ENCODE results near the gene SPARCL1. TPM values are rescaled to one million over a fixed set of nuclear protein-coding genes. Genes with fewer than 3 reads are reported as not detected.

Gene SPARCL1
- total RNA-seq, 2 experiments from 2014 or later = not detected

DNA sequence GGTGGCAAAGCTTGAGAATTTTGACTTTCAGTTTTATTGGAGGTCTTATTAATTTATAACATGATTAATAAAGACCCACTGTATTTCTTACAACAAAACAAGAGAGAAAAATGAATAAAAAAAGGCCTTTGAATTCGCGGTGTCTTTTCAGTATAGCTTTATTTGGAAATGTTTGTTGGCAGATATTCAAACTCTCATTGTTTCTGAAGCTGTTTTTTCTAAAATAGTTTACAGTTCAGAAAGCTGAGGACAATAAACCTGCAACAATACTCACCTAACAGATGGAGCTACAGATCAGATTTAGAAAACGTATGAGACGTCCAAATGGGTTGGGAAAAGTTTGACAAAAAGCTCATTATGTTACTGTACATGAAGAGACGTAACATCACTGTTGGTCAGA is 2.4 kb upstream of the SPARCL1 start:
- no peak for DNase-seq
- CTCF ChIA-PET = no interaction called here

DNA sequence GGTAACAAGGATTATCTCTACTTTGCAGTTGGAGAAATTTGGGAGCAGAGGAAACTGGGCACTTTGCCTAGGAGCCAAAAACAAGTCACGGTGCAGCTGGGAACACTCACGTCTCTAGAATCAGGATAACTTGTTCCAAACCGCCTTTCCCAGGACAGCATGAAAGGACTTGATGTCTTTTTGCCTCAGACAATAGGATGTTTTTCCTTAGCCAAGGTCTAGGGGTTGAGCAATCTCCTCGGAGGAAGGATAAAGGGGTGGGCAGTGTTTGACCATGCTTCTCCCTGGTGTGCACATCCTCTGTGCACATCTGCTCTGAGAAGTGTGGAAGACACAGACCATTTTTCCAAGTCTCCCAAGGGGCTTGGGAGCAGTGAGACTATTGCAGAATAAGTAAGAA is 1.7 kb upstream of the SPARCL1 start:
- CTCF ChIA-PET = no interaction called here
- POLR2A ChIA-PET = no interaction called here

More for the DNA sequence above, 2.4 kb upstream of the SPARCL1 start:
- Mint-ChIP-seq H3K9me3 (no peaks in the 10 kb centered on the region), H3K4me3 (no peak overlapping the region), H3K27me3 (peaks cover 8% of the 10 kb centered on the region), H3K36me3 (ENCODE audit: low read depth) (no peaks in the 10 kb centered on the region), H3K4me1 (no peaks in the 10 kb centered on the region), H3K27ac (no peak overlapping the region)
- POLR2A ChIA-PET = no interaction called here

DNA sequence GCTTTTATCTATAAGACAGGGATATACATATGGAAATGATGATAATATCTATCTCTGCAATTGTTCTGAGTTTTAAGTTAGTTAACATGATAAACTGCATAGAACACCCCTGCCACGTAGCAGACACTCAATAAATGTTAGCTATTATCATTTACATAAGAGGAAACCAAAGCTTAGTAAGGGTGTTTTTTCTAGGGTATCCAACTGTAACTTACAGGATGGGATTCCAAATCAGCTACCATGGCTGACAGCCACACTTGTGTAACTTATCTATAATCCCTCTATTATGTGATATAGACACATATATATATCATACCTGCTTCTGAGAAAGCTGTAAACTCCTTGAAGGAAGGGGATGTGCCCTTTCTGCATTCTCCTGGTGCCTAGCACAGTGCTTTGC is 1.1 kb upstream of the SPARCL1 start:
- DNase-seq = no peak
- Mint-ChIP-seq H3K4me3 (no peak overlapping the region), H3K27ac (no peak overlapping the region), H3K36me3 (ENCODE audit: low read depth) (no peaks in the 10 kb centered on the region), H3K9me3 (peaks cover 3% of the 10 kb centered on the region), H3K27me3 (peaks cover 5% of the 10 kb centered on the region), H3K4me1 (no peaks in the 10 kb centered on the region)
- CTCF ChIA-PET = interaction anchor here (0.6 kb wide), 2 partner anchors 15 to 175 kb away, joined by 4 to 7 read pairs; no protein-coding TSS in a partner anchor
- POLR2A ChIA-PET = no interaction called here

More for the DNA sequence above, 1.7 kb upstream of the SPARCL1 start:
- no peak overlapping the region for H3K4me3 Mint-ChIP-seq
- H3K27ac Mint-ChIP-seq = no peak overlapping the region
- no peaks in the 10 kb centered on the region for H3K36me3 Mint-ChIP-seq (ENCODE audit: low read depth)
- DNase-seq = no peak
- peaks cover 5% of the 10 kb centered on the region for H3K27me3 Mint-ChIP-seq
- no peaks in the 10 kb centered on the region for H3K4me1 Mint-ChIP-seq
- H3K9me3 Mint-ChIP-seq = peaks cover 3% of the 10 kb centered on the region

- no peak for DNase-seq
- POLR2A ChIA-PET = no interaction called here
- H3K9me3 Mint-ChIP-seq = peaks cover 13% of the 10 kb centered on the region
- CTCF ChIA-PET = no interaction called here
- no peak overlapping the region for H3K4me3 Mint-ChIP-seq
- H3K27me3 Mint-ChIP-seq = peaks cover 2% of the 10 kb centered on the region
- H3K36me3 Mint-ChIP-seq (ENCODE audit: low read depth) = no peaks in the 10 kb centered on the region
- no peak overlapping the region for H3K27ac Mint-ChIP-seq
- no peaks in the 10 kb centered on the region for H3K4me1 Mint-ChIP-seq
These were observed 1.6 kb downstream of the SPARCL1 start for GRCh38 chr4:87527431-87528220.

DNA sequence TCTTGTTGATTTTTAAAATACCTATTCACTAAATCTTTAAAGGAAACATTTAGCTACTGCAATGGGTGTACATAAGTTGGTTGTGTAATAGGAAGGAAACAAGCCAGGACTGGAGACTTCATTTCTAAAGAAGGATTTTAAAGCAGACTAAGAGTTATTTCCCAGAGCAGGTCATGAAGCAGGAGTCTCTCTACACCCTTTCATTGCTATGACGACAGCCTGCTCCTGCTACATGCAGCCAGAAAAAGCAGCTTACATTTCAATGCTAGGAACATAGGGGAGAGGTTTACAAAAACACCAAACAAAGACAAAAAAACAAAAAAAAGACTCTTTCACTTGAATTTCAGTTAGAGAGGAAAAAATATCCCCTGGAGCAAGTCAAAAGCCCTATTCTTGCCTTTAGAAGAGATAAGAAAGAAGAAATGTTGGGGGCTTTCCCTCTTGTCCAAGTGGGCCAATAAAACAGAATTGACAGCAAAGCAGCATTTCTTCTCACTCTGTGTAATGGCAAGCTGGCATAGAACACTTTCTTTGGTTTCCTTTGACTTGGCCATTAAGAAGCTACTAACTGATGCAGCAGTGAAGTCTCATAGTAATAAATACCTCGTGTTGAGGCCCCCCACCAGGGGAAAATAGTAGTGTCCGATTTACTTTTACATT is 3.4 kb downstream of the SPARCL1 start:
- Mint-ChIP-seq H3K9me3 (peaks cover 13% of the 10 kb centered on the region), H3K4me1 (no peaks in the 10 kb centered on the region), H3K36me3 (ENCODE audit: low read depth) (no peaks in the 10 kb centered on the region), H3K27me3 (peaks cover 2% of the 10 kb centered on the region), H3K27ac (no peak overlapping the region), H3K4me3 (no peak overlapping the region)
- DNase-seq = no peak
- POLR2A ChIA-PET = no interaction called here
- CTCF ChIA-PET = interaction anchor here (0.5 kb wide), 1 partner anchor 34 kb away, joined by 3 read pairs; no protein-coding TSS in a partner anchor

- ChIA-PET POLR2A (no interaction called here), CTCF (no interaction called here)
- DNase-seq = no peak
- no peaks in the 10 kb centered on the region for H3K4me1 Mint-ChIP-seq
- peaks cover 13% of the 10 kb centered on the region for H3K9me3 Mint-ChIP-seq
- H3K27me3 Mint-ChIP-seq = peaks cover 2% of the 10 kb centered on the region
- no peaks in the 10 kb centered on the region for H3K36me3 Mint-ChIP-seq (ENCODE audit: low read depth)
- H3K27ac Mint-ChIP-seq = no peak overlapping the region
- no peak overlapping the region for H3K4me3 Mint-ChIP-seq
These were observed 4.7 kb downstream of the SPARCL1 start for GRCh38 chr4:87524456-87524855.

- POLR2A ChIA-PET = no interaction called here
- H3K9me3 Mint-ChIP-seq = peaks cover 13% of the 10 kb centered on the region
- CTCF ChIA-PET = no interaction called here
- DNase-seq = no peak
- no peak overlapping the region for H3K4me3 Mint-ChIP-seq
- peaks cover 2% of the 10 kb centered on the region for H3K27me3 Mint-ChIP-seq
- no peak overlapping the region for H3K27ac Mint-ChIP-seq
- no peaks in the 10 kb centered on the region for H3K36me3 Mint-ChIP-seq (ENCODE audit: low read depth)
- no peaks in the 10 kb centered on the region for H3K4me1 Mint-ChIP-seq
These were observed 5.9 kb downstream of the SPARCL1 start for GRCh38 chr4:87523307-87523706.

- H3K9me3 Mint-ChIP-seq = peaks cover 13% of the 10 kb centered on the region
- peaks cover 3% of the 10 kb centered on the region for H3K27me3 Mint-ChIP-seq
- H3K4me3 Mint-ChIP-seq = no peak overlapping the region
- ChIA-PET CTCF (no interaction called here), POLR2A (no interaction called here)
- no peak for DNase-seq
- H3K4me1 Mint-ChIP-seq = no peaks in the 10 kb centered on the region
- no peaks in the 10 kb centered on the region for H3K36me3 Mint-ChIP-seq (ENCODE audit: low read depth)
- H3K27ac Mint-ChIP-seq = no peak overlapping the region
These were observed 7.3 kb downstream of the SPARCL1 start for GRCh38 chr4:87521757-87522374.

GRCh38 chr4:87521319-87521718 is 7.9 kb downstream of the SPARCL1 start:
- Mint-ChIP-seq H3K4me3 (no peak overlapping the region), H3K27ac (no peak overlapping the region), H3K9me3 (peaks cover 11% of the 10 kb centered on the region), H3K36me3 (ENCODE audit: low read depth) (no peaks in the 10 kb centered on the region), H3K4me1 (no peaks in the 10 kb centered on the region), H3K27me3 (peaks cover 6% of the 10 kb centered on the region)
- no peak for DNase-seq
- ChIA-PET CTCF (no interaction called here), POLR2A (no interaction called here)

GRCh38 chr4:87517621-87518020 is 11.6 kb downstream of the SPARCL1 start:
- ChIA-PET CTCF (interaction anchor here (1.1 kb wide), 1 partner anchor 142 kb away, joined by 3 read pairs; no protein-coding TSS in a partner anchor), POLR2A (no interaction called here)
- Mint-ChIP-seq H3K27ac (no peak overlapping the region), H3K4me1 (no peaks in the 10 kb centered on the region), H3K9me3 (no peaks in the 10 kb centered on the region), H3K27me3 (peaks cover 6% of the 10 kb centered on the region), H3K36me3 (ENCODE audit: low read depth) (no peaks in the 10 kb centered on the region), H3K4me3 (no peak overlapping the region)
- no peak for DNase-seq

DNA sequence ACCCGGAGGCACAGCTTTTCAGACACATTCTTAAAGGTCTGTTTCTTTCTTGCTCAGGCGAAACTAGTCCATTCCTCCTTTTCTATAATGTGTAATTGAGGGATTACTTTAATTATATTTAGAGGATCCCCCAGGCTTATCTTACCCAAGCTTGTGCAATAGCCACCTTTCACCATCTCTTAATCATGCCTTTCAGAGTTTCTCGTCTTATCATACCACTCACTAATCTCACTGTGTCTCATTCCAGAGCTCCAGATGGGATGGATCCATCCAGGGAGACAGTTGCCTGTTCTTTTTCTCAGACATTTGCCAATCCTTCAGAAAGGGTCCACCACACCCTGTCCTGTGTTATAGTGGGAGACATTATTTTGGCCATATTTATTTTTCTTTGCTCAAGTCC is 12.5 kb downstream of the SPARCL1 start:
- Mint-ChIP-seq H3K4me1 (no peaks in the 10 kb centered on the region), H3K27ac (no peak overlapping the region), H3K9me3 (no peaks in the 10 kb centered on the region), H3K27me3 (peaks cover 6% of the 10 kb centered on the region), H3K4me3 (no peak overlapping the region), H3K36me3 (ENCODE audit: low read depth) (no peaks in the 10 kb centered on the region)
- DNase-seq = no peak
- POLR2A ChIA-PET = no interaction called here
- CTCF ChIA-PET = no interaction called here

DNA sequence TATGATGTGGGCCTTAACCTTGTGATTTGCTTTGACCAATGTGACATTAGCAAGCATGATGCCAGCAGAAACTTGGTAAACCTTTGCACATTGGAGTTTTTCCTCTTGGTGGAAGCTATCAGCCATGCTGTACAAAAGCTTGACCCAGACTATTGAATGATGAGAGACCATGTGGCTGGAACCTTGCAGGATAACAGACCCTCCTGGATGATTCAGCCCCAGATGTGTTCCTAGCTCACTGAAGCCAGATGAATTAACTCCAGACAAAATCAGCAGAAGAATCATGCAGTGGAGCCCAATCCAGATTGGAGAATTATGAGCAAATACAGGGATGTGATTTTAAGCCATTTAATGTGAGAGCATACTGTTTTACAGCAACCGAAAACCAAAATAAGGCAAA is 16.8 kb downstream of the SPARCL1 start:
- no peak overlapping the region for H3K4me3 Mint-ChIP-seq
- H3K27ac Mint-ChIP-seq = no peak overlapping the region
- no peaks in the 10 kb centered on the region for H3K4me1 Mint-ChIP-seq
- no peak for DNase-seq
- POLR2A ChIA-PET = no interaction called here
- H3K27me3 Mint-ChIP-seq = peaks cover 3% of the 10 kb centered on the region
- H3K9me3 Mint-ChIP-seq = no peaks in the 10 kb centered on the region
- H3K36me3 Mint-ChIP-seq (ENCODE audit: low read depth) = no peaks in the 10 kb centered on the region
- CTCF ChIA-PET = no interaction called here

- Mint-ChIP-seq H3K4me3 (no peak overlapping the region), H3K36me3 (ENCODE audit: low read depth) (no peaks in the 10 kb centered on the region), H3K4me1 (no peaks in the 10 kb centered on the region), H3K27ac (no peak overlapping the region), H3K27me3 (no peaks in the 10 kb centered on the region), H3K9me3 (no peaks in the 10 kb centered on the region)
- CTCF ChIA-PET = interaction anchor here (0.7 kb wide), 1 partner anchor 512 kb away, joined by 3 read pairs; no protein-coding TSS in a partner anchor
- DNase-seq = no peak
- POLR2A ChIA-PET = no interaction called here
These were observed 17.7 kb downstream of the SPARCL1 start for GRCh38 chr4:87511500-87511899.

All from activated CD4-positive, alpha-beta memory T cell treated with anti-CD3 and anti-CD28 coated beads, Interleukin-2, amount 10 ng/mL, durations not matched to agents 7 days and 5 days (primary cell).